ENCODE measurements around the gene VCP.

Gene VCP

DNA sequence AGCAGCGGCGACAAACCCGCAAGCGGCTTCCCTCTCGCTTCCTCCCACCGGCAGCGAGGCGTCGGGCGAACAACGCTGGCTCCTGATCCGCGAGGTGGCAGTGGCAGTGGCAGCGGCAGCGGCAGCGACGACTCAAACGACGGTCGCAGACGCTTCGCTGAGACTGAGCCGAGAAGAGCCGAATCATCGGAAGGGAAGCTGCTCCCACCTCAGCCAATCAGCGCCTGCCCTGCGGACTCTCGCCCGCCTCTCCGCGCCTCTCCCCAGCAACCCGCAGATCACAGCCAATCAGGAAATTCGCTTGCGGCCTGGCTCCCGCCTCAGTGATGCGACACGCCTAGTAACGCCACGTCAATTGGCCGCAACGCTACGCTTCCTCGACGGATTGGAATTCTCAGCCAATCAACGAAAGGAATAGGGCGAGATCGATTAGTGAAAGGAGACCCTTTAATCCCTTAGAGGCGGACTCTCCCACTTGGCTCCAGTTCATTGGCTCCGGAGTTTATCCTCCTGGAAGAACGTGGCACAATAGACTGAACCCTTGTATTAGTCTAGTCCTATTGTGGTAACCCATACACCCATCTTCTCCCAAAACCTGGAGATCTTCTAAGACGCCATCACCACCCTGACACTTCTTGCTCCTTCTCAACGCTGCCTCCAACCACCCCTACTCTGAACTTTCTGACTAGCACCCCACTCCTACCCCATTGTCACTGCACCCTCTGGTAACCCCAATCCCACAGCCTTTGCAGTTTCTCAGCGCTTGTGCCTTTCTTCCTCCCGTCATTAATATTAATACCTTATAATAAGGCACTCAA lies at the start of gene VCP:
VCP (minus strand) TSS at position 165 of the 818 bp plus-strand sequence. CDS start 272 bp downstream, outside the sequence.
- DNase-seq, result peak; percentile 99

DNA sequence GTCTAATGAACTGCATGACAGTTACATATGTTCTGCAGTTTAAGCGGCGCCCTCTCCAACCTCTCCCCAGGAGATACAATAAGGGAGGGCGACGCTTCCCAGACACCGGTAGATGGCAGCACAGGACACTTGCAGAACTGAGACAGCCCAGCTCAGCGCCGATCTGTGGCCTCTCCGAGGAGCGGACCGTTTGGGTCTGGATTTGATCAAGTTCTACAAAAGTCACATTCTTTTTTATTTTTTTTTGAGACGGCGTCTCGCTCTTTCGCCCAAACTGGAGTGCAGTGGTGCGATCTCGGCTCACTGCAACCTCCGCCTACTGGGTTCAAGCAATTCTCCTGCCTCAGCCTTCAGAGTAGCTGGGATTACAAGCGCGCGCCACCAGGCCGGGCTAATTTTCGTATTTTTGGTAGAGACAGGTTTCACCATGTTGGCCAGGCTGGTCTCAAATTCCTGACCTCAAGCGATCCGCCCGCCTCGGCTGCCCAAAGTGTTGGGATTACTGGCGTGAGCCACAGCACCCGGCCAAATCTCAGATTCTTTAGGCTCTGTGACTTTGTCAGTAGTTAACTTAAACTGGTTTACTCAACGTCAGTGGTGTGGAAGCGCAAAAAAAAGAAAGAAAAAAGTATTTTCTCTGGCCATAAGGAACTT lies 44.6 kb upstream of the VCP start:
- DNase-seq, result peak; percentile 93

DNA sequence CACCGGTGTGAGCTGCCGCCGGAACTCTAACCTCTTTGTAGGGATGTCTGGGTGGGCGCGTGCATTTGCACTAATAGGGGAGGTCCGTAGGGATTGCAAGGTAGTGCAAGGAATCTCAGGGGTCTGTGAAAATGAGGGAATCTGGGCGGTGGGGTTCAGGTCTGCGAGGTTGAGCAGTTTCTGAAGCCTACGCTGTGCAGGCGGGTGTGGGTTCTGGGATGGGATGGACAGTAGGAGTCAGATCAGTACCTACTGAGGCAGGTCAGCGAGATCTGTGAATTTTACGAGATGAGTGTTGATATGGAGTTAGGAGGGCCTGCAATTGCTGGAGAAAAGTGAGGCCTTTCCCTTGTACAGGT lies 44.1 kb upstream of the VCP start:
- no peak for DNase-seq

DNA sequence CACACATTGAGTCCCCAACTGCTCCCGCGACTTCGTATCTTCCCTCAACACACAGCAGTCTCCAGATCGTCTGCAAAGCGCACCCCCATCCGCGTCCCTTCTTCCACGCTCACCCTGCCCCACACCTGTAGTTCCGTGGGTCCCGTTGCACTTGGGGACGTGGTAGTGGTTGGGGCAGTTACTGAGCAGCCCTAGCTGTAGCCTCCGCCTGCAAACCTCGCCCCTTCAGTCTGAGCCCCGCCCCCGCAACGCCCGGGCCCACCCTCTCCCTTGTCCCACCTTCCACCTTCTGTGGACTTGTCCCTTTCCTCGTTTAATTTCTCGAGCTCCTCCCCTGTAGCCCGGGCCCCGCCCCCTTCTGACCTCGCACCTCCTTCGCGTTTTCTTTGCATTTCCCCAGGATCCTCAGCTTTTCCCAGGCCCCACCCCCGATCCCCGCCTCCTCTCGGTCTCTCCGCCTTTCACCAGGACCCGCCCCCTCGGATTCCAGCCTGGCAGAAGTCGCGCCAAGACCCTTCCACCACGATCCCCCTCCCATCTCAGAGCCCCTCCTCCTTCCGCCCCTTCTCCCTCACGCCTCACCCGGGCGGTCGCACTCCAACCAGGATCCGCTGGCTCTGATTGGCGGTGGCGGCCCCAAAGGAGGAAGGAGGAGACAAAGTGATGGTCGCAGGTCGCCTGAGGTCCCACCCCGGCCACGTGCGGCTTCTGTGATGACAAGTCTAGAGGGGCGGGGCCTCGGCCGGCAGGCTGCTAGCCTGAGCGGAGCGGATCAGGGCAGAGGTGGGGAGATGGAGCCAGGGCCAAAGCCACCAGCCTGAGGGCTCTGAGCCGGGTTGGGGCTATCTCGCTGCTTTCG lies 43.5 kb upstream of the VCP start, which contains the start of gene ATOSB:
ATOSB (minus strand) TSS at position 183 of the 859 bp plus-strand sequence. CDS start 7,588 bp downstream, outside the sequence.
- peak; percentile 94 for DNase-seq

DNA sequence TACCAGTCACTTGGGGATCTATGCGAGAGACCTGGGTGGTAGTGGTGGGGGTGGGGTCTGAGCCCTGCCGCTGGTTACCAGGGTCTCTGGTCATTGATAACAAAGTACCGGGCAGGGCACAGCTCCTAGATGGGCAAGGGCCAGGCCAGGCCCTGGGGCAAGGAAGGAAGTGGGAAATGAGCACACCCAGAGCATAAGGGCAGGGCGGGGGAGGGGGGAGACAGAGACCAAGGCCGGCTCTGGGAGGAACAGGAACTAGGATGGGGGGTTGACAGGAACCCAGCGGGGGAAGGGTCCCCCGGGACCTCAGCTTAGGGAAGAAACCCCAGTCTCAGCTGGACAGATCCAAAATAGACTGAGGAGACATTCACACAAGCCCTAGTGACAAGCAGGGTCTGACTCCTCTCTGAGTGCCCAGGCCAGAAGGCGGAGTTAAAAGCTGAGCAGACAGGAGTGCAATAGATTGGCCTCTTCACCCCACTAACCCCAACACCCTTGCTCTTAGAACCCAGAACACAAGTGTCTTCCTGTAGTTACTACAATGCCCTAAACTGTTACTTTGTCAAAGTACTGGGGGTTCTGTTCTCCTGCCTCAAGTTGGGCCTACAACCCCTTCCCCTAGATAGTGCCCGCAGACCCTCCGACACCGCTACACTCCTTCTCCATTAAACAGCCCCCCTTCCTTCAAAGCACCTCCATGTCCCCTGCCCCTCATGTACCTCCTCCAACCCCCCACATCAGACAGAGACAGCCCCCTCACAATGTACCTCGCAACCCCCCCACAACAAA lies 42.6 kb upstream of the VCP start:
- DNase-seq, result peak; percentile 55

DNA sequence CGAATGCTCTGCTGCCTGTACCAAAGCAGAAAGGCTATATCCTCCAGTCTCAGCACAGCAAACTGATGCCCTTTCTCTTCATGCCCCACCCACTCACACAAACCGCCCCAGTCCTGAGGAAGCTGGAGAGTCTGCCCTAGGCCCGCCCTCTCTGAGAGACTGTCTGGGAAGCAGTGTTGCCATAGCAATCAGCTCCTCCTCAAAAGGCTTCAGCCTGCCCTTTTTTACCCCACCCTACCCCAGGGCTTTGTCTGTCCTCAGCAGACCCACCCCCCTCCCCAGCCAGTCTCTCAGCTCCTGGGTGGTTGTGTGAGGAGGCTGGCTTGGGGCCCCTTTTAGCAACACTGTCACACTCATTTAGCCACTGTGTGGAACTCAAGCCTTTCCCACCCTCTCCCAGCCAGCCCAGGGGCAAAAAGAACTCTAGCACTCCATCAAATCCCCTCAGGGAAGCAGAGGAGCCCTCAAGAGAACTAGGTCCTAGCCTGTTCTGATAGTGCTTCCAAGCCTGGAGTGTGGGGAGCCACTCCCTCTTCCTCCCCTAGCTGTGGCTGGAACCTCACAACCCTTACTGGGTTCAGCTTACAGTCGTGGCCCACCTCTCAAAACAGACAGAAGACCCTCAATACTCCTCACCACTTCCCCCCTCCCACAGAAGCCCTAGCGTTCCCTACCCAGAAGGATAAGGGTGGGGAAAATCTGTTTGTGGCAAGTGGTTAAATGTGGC lies 41.9 kb upstream of the VCP start:
- peak; percentile 89 for DNase-seq

DNA sequence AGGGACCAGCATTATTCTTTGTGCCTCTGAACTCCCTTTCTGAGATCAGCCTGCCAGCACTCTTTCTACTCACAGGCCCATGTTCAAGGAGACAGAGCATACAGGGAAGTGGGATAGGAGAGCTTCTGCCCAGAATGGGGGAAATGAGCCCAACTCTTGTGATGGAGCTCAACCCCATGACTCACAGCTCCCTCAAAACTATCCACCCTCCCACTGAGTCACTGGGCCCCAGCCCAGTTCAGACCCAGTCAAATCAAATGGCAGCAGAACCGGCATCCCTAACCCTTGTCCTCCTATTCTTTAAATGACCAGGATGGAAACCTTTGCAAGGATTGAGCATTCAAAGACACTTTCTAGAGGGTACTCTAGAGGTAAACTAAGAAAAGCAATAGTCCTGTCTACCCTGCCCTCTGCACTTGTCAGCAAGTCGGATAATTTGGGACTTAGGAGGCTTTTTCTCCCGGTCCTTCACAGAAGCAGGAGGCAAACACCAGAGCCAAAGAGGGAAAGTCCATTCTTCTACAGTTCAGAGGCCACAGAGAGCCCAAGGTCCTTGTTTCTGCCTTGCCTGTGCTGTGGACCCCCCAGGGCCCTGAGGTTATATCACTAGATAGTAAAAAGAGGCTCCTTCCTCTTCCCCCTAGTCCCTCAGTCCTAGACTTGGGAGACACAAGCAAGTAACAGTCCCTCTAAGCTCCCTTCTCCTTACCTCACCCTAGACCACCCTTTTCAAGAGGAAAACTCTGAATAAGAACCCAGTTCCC lies 40.0 kb upstream of the VCP start:
- no peak for DNase-seq

DNA sequence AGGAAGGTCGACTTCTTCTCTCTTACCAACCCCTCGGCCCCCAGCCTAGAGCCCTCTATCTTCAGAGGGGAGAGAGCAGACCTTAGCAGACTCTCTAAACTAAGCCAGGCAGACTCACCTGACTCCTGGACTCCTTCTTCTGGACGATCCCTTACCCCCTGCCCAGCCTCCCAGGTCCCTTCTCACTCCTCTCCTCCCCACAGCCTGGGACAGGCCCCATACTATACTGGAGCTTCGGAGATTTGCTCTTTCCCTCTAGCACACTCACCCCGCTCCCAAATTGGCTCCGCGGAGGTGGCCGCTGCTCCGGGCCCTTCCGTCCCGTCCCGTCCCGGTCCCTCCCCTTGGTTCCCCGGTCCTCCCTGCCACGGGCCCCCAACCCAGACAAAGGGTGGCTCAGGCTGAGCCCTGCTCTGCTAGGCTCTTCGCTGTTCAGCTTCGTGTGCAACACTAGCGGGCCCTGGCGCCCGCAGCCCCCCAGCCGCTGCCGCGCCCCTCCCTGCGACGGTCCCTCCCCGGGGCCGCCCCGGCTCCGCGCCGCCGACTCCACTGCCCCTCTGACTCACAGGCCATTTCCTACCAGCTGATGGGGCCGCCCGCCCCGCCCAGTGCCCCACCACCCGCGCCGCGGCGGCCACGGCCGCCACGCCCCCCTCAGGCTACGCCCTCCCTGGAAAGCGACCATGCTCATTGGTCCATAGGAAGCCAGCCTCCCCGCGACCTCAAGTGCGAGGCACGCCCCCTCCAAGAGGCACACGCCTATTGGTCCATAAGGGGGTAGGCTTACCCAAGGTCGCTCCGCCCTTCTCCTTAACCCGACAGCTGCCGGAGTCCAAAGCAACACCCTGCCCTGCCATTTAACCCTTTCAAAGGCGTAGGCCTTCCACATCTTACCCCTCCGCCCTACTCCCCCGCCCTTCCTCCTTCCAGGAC lies 38.8 kb upstream of the VCP start:
- DNase-seq, result peak; percentile 98

DNA sequence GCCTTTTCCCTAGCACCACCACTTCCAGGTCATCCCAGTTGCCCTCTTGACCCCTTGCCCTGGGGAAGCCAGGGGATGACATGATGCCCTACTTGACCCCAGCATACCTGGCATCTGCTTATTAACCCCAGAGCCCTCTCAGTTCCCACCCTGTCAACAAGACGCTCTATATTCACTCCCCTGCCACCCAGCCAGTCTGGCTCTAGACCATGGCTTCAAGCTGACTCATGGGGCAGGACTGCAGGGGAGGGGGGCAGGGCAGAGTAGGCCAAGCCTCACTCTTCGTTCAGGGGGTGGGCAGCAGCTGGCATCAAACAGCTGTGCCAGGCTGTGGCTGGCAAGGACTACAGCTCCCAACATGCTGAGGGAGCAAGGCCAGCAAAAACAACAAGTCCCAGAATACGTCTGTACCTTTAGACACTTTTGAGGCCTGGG lies 37.9 kb upstream of the VCP start:
- DNase-seq, result no peak

DNA sequence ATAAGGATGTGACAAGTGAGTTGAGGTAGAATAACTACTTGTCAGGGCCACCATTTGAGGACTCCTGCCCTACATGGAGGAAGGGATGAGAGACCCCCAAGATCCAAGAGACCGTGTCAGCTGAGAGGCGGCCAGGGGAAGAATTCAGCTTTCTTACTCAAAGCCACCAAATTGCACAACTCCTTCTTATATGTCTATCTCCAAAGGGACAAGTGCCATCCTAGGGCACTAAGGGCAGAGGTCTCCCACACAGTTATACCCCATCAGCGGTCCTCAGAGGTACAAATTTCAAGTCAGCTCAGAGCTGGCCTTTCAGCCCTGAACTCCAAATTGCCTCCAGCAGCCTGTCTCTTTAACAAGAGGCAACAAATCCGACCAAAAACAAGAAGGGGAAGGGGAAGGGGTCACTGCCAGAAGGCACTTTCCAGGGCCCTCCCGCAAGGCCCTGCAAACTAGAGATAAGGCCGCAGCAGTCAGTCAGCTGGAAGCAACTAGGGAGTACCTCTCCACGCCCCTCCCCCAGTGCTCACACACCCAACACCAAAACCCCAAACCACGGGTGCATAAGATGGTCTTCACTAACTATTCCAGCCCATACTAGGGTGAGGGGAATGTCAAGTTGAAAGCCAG lies 36.6 kb upstream of the VCP start:
- DNase-seq, result no peak

DNA sequence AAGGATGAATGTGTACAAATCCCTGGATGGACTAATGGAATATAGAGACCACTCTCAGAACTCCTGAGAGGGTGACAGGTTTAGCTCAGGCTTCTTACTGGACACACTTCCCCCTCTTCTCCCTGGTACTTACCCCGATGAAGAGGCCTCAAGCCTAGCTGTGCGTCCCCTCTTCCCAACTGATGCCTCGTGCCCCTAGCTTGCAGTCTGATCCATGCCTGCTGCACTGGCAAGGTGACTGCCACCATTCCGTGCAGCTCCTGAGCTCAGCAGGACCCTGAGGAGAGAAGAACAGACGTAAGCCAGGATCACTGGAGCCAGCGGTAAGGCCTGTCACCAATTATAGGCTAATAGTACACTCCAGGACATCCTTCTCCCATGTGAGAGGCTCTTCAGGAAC lies 36.0 kb upstream of the VCP start:
- no peak for DNase-seq

DNA sequence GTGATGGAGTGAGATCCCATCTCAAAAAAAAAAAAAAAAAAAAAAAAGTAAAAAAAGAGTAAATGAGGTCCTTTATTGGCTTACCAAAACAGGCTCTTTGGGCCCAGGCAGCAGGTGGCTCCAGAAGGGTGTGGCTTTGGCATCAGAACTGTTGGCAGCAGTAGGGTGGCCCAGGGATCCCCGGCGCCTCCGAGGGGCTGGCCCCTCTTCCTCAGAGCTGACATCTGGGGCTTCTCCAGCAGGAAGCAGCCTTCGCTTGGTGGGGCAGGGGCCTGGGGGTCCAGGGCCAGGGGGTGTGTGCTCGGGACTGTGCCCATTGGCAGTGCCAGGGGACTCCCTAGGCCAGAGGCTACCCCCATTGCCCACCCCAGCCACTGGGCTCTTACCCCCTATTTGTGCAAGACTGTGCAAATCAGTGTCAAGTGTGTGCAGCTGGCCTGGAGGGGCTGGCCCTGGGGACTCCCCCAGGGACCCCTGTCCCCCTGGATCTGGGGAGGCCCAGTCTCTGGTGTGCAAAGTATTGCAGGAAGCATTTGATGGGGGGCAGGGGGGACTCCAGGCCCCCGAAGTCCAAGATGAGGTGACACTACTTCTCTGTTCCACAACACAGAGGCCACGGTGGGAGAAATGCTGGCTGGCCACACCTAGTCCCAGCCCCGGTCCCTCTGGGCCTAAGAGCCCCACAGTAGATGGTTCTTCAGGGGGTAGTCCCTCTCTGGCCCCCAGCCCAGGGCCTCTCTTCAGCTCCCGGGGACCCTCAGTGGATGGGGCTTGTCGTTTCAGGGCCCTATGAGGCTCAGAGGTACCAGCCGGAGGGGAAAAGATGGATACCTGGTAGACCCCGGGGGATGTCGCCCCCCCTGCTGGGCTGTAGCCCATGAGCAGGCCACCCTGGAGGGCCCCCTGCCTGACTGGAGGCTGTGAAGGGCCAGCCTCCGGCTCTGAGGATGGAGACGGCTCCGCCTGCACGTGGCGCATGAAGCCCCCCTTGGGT lies 35.2 kb upstream of the VCP start:
- DNase-seq, result no peak

DNA sequence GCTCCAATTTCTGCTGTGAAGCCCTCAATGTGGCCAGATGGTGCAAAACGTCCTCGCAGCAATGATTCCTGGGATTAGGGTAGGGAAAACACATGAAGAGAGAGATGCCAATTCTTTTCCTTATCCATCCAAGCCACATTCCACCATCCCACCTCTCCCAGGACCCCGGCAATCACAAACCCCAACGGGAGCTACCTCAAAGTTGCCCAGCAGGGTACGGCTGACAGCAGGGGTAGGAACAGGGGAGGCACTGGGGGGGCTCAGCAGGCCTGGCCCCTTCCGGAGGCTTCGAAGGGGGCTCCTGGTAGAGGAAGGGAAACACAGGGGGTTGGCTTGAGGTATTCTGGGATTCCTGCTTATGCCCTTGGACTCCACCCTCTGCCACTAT lies 33.9 kb upstream of the VCP start:
- no peak for DNase-seq

DNA sequence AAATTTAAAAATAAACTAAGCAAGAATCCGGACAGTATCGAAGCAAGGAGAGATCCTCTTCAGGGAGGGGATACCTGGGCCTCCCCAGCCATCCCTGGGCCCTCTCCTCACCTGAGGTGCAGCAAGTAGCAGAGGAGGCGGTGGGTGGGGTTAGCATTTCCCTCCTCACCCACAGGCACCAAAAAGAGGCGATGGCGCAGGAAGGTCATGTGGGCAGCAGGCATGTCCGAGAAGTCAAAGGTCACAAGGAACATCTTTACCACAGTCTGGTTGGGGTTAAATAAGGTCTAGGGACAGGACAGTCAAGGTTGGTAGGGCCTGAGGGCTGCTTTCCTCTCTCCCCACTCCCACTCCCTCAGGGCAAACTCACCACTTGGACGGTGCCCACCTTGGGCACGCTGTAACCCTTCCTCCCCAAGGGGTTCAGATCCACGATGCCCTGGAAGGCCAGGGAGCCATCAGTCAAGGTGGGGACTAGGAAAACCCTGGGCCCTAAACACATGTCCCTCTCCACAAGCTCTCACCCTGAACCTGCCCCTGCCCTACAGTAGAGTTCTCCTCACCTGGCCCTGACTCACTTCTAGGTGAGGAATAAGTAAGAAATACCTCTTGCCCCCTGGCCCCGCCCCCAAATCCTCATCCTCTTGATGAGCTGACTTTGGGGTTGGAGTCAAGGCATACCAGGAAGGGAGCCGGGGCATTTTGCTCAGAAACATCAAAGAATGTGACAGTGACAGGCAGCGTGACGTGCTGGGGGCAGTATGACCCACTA lies 33.3 kb upstream of the VCP start:
- no peak for DNase-seq

DNA sequence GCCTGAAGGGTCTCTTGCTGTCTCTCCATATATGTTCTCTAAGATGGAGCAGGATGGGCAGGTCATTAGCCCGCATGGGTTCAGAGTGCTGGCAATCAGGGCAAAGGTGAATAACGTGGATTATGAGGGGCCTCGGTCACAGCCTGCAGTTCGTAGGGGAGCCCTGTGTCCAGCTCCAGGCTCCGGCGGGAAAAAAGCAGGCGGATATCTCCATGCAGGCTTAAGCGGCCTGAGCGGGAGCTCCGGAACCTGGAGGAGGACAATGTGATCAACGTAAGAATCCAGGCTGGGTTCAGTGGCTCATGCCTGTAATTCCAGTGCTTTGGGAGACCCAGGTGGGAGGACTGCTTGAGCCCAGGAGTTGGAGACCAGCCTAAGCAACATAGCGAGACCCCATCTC lies 32.7 kb upstream of the VCP start:
- DNase-seq, result no peak

DNA sequence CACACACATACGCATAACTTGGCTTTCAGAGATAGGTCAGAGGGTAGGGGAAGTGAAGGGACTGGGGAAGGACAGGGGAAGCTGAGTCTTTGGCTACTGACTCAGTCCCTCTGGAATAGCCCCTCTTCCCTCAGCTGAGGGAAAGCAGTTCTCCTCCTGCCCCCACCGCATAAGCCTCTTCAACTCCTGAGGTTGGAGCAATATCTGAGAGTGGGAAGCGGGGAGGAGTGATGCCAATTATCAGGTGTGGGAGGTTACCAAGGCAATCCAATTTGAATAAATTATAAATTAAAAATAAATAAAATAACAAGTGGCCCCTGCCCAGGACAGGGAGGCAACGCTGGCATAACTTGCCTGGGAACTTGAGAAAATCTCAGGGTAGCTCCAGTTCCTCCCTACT lies 32.2 kb upstream of the VCP start:
- no peak for DNase-seq

DNA sequence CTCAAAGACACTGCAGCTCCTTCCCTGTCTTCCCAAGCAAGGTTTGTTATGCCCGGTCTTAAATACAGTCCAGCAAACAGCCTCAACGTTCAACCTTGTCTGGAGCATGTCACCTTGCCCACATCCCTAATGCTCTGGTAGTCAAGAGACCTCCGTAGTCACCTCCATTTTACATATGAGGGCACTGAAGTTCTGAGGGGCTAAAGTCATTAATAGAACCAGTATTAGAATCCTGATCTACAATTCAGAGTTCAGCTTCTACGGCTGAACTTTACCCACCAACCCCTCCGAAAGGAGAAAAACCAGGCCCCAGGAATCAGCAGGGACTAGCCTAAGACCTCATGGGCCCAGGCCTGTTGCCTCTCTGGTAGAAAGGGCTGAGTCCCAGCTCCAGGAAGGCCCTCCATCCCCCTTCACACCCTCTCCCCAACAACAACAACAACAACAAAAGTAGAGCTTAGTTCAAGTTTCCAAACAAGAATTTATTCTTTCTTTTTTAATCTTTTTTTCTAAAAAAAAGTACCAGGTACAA lies 31.3 kb upstream of the VCP start:
- no peak for DNase-seq

All from CD4-positive, alpha-beta T cell treated with Interleukin-10 for 1 hour (primary cell).